Measurements from ENCODE around the gene PTPRT.

The PTPRT gene

GRCh38 chr20:42183147-42183546 is 1006.6 kb downstream of the PTPRT start:
- H3K4me1 ChIP-seq (ENCODE audit: insufficient read depth, low read length) = no peaks in the 10 kb centered on the region
- no peak overlapping the region for H3K9ac ChIP-seq (ENCODE audit: low read depth, low read length)
- H3K4me3 ChIP-seq (ENCODE audit: low read length) = no peak overlapping the region
- no peaks in the 10 kb centered on the region for H3K36me3 ChIP-seq (ENCODE audit: insufficient read depth, low read depth, low read length)
- no peak overlapping the region for H3K27ac ChIP-seq (ENCODE audit: low read length)
- H3K9me3 ChIP-seq (ENCODE audit: insufficient read depth, low read depth, low read length) = no peaks in the 10 kb centered on the region
- peaks cover 45% of the 10 kb centered on the region for H3K27me3 ChIP-seq (ENCODE audit: insufficient read depth, low read length)

- no peak overlapping the region for H3K27ac ChIP-seq (ENCODE audit: low read length)
- no peaks in the 10 kb centered on the region for H3K36me3 ChIP-seq (ENCODE audit: insufficient read depth, low read depth, low read length)
- no peak overlapping the region for H3K4me3 ChIP-seq (ENCODE audit: low read length)
- no peaks in the 10 kb centered on the region for H3K9me3 ChIP-seq (ENCODE audit: insufficient read depth, low read depth, low read length)
- no peak overlapping the region for H3K9ac ChIP-seq (ENCODE audit: low read depth, low read length)
- H3K4me1 ChIP-seq (ENCODE audit: insufficient read depth, low read length) = no peaks in the 10 kb centered on the region
- H3K27me3 ChIP-seq (ENCODE audit: insufficient read depth, low read length) = peaks cover 24% of the 10 kb centered on the region; the same call in 1 of the 2 replicates
Measured at GRCh38 chr20:42181064-42181463, 1008.6 kb downstream of the PTPRT start.

- Histone ChIP-seq H3K4me3 (ENCODE audit: low read length) (no peak overlapping the region), H3K27ac (ENCODE audit: low read length) (no peak overlapping the region), H3K9me3 (ENCODE audit: insufficient read depth, low read depth, low read length) (no peaks in the 10 kb centered on the region), H3K27me3 (ENCODE audit: insufficient read depth, low read length) (peaks cover 17% of the 10 kb centered on the region; the same call in 1 of the 2 replicates), H3K9ac (ENCODE audit: low read depth, low read length) (no peak overlapping the region), H3K36me3 (ENCODE audit: insufficient read depth, low read depth, low read length) (no peaks in the 10 kb centered on the region), H3K4me1 (ENCODE audit: insufficient read depth, low read length) (no peaks in the 10 kb centered on the region)
Measured at GRCh38 chr20:42179768-42180167, 1009.9 kb downstream of the PTPRT start.

- Histone ChIP-seq H3K4me1 (ENCODE audit: insufficient read depth, low read length) (no peaks in the 10 kb centered on the region), H3K27ac (ENCODE audit: low read length) (no peak overlapping the region), H3K4me3 (ENCODE audit: low read length) (no peak overlapping the region), H3K36me3 (ENCODE audit: insufficient read depth, low read depth, low read length) (no peaks in the 10 kb centered on the region), H3K9me3 (ENCODE audit: insufficient read depth, low read depth, low read length) (no peaks in the 10 kb centered on the region), H3K27me3 (ENCODE audit: insufficient read depth, low read length) (peaks cover 17% of the 10 kb centered on the region; the same call in 1 of the 2 replicates), H3K9ac (ENCODE audit: low read depth, low read length) (no peak overlapping the region)
Measured at GRCh38 chr20:42173440-42173839, 1016.3 kb downstream of the PTPRT start.

- Histone ChIP-seq H3K4me1 (ENCODE audit: insufficient read depth, low read length) (peaks cover 6% of the 10 kb centered on the region; the same call in 1 of the 2 replicates), H3K9me3 (ENCODE audit: insufficient read depth, low read depth, low read length) (no peaks in the 10 kb centered on the region), H3K4me3 (ENCODE audit: low read length) (no peak overlapping the region), H3K27me3 (ENCODE audit: insufficient read depth, low read length) (peaks cover 21% of the 10 kb centered on the region), H3K27ac (ENCODE audit: low read length) (no peak overlapping the region), H3K9ac (ENCODE audit: low read depth, low read length) (no peak overlapping the region), H3K36me3 (ENCODE audit: insufficient read depth, low read depth, low read length) (no peaks in the 10 kb centered on the region)
Measured at GRCh38 chr20:42164121-42164890, 1025.4 kb downstream of the PTPRT start.

- Histone ChIP-seq H3K27me3 (ENCODE audit: insufficient read depth, low read length) (peaks cover 21% of the 10 kb centered on the region), H3K36me3 (ENCODE audit: insufficient read depth, low read depth, low read length) (no peaks in the 10 kb centered on the region), H3K27ac (ENCODE audit: low read length) (no peak overlapping the region), H3K4me3 (ENCODE audit: low read length) (no peak overlapping the region), H3K4me1 (ENCODE audit: insufficient read depth, low read length) (peaks cover 6% of the 10 kb centered on the region; the same call in 1 of the 2 replicates), H3K9me3 (ENCODE audit: insufficient read depth, low read depth, low read length) (no peaks in the 10 kb centered on the region), H3K9ac (ENCODE audit: low read depth, low read length) (no peak overlapping the region)
Measured at GRCh38 chr20:42161228-42161829, 1028.4 kb downstream of the PTPRT start.

GRCh38 chr20:42159808-42160207 is 1029.9 kb downstream of the PTPRT start:
- Histone ChIP-seq H3K4me3 (ENCODE audit: low read length) (no peak overlapping the region), H3K4me1 (ENCODE audit: insufficient read depth, low read length) (peaks cover 6% of the 10 kb centered on the region; the same call in 1 of the 2 replicates), H3K27ac (ENCODE audit: low read length) (no peak overlapping the region), H3K9ac (ENCODE audit: low read depth, low read length) (no peak overlapping the region), H3K27me3 (ENCODE audit: insufficient read depth, low read length) (peaks cover 21% of the 10 kb centered on the region), H3K9me3 (ENCODE audit: insufficient read depth, low read depth, low read length) (no peaks in the 10 kb centered on the region), H3K36me3 (ENCODE audit: insufficient read depth, low read depth, low read length) (no peaks in the 10 kb centered on the region)

- Histone ChIP-seq H3K4me1 (ENCODE audit: insufficient read depth, low read length) (peaks cover 6% of the 10 kb centered on the region; the same call in 1 of the 2 replicates), H3K9ac (ENCODE audit: low read depth, low read length) (no peak overlapping the region), H3K4me3 (ENCODE audit: low read length) (no peak overlapping the region), H3K9me3 (ENCODE audit: insufficient read depth, low read depth, low read length) (no peaks in the 10 kb centered on the region), H3K27ac (ENCODE audit: low read length) (no peak overlapping the region), H3K27me3 (ENCODE audit: insufficient read depth, low read length) (peaks cover 21% of the 10 kb centered on the region), H3K36me3 (ENCODE audit: insufficient read depth, low read depth, low read length) (no peaks in the 10 kb centered on the region)
Measured at GRCh38 chr20:42158272-42158671, 1031.4 kb downstream of the PTPRT start.

- Histone ChIP-seq H3K27ac (ENCODE audit: low read length) (no peak overlapping the region), H3K27me3 (ENCODE audit: insufficient read depth, low read length) (peaks cover 2% of the 10 kb centered on the region; the same call in 1 of the 2 replicates), H3K36me3 (ENCODE audit: insufficient read depth, low read depth, low read length) (no peaks in the 10 kb centered on the region), H3K9ac (ENCODE audit: low read depth, low read length) (no peak overlapping the region), H3K4me3 (ENCODE audit: low read length) (no peak overlapping the region), H3K4me1 (ENCODE audit: insufficient read depth, low read length) (peaks cover 5% of the 10 kb centered on the region; the same call in 1 of the 2 replicates), H3K9me3 (ENCODE audit: insufficient read depth, low read depth, low read length) (no peaks in the 10 kb centered on the region)
Measured at GRCh38 chr20:42155586-42155985, 1034.1 kb downstream of the PTPRT start.

GRCh38 chr20:42152575-42152974 is 1037.1 kb downstream of the PTPRT start:
- no peak overlapping the region for H3K27ac ChIP-seq (ENCODE audit: low read length)
- H3K9ac ChIP-seq (ENCODE audit: low read depth, low read length) = no peak overlapping the region
- no peaks in the 10 kb centered on the region for H3K27me3 ChIP-seq (ENCODE audit: insufficient read depth, low read length)
- no peaks in the 10 kb centered on the region for H3K4me1 ChIP-seq (ENCODE audit: insufficient read depth, low read length)
- no peaks in the 10 kb centered on the region for H3K36me3 ChIP-seq (ENCODE audit: insufficient read depth, low read depth, low read length)
- H3K4me3 ChIP-seq (ENCODE audit: low read length) = no peak overlapping the region
- no peaks in the 10 kb centered on the region for H3K9me3 ChIP-seq (ENCODE audit: insufficient read depth, low read depth, low read length)

GRCh38 chr20:42150230-42150629 is 1039.5 kb downstream of the PTPRT start:
- Histone ChIP-seq H3K27me3 (ENCODE audit: insufficient read depth, low read length) (no peaks in the 10 kb centered on the region), H3K4me1 (ENCODE audit: insufficient read depth, low read length) (no peaks in the 10 kb centered on the region), H3K27ac (ENCODE audit: low read length) (no peak overlapping the region), H3K36me3 (ENCODE audit: insufficient read depth, low read depth, low read length) (no peaks in the 10 kb centered on the region), H3K9ac (ENCODE audit: low read depth, low read length) (no peak overlapping the region), H3K9me3 (ENCODE audit: insufficient read depth, low read depth, low read length) (no peaks in the 10 kb centered on the region), H3K4me3 (ENCODE audit: low read length) (no peak overlapping the region)

GRCh38 chr20:42138729-42139128 is 1051.0 kb downstream of the PTPRT start:
- Histone ChIP-seq H3K27ac (ENCODE audit: low read length) (no peak overlapping the region), H3K36me3 (ENCODE audit: insufficient read depth, low read depth, low read length) (no peaks in the 10 kb centered on the region), H3K4me3 (ENCODE audit: low read length) (no peak overlapping the region), H3K9ac (ENCODE audit: low read depth, low read length) (no peak overlapping the region), H3K27me3 (ENCODE audit: insufficient read depth, low read length) (peaks cover 8% of the 10 kb centered on the region; the same call in 1 of the 2 replicates), H3K9me3 (ENCODE audit: insufficient read depth, low read depth, low read length) (no peaks in the 10 kb centered on the region), H3K4me1 (ENCODE audit: insufficient read depth, low read length) (peaks cover 8% of the 10 kb centered on the region; the same call in 1 of the 2 replicates)

Data from iPS-20b (cell line).